GM12878 (cell line): ENCODE data around the gene ITGA11. TPM values are rescaled to one million over a fixed set of nuclear protein-coding genes. Genes with fewer than 3 reads are reported as not detected.

Experiments used
- ATAC-seq: fragments of 200-7000 bp; cut with Tn5 transposase; 3 replicates; pipeline ENCODE4 v1.9.1; 2020; ENCODE audit warnings: mild to moderate bottlenecking, moderate library complexity
- BruUV-seq: library from RNA; stranded (reverse); fragments of 400-500 nt; replicated peaks from 2 replicates; lab custom pipeline; 2021; lab: Mats Ljungman, UMichigan
- CTCF ChIA-PET: fragments of 300-600 bp; sonication (Branson Sonifier 250); formaldehyde crosslinking; extraction: SDS; loops from one replicate; lab custom pipeline; 2021; ENCODE audit warnings: inconsistent platforms; lab: Yijun Ruan, JAX
- POLR2A ChIA-PET: fragments of 350-600 bp; formaldehyde crosslinking; extraction: SDS; loops from one replicate; lab custom pipeline; 2021; ENCODE audit warnings: inconsistent platforms; lab: Charles Lee
- RAD21 ChIA-PET: fragments of 300-600 bp; sonication (Branson Sonifier 250); formaldehyde crosslinking; loops from one replicate; lab custom pipeline; 2023; ENCODE audit warnings: antibody characterized with exemption; ENCODE audit not compliant: unreplicated experiment; lab: Charles Lee
- SMC1A ChIA-PET: fragments of 300-600 bp; sonication (Branson Sonifier 250); formaldehyde crosslinking; loops from one replicate; lab custom pipeline; 2023; ENCODE audit not compliant: unreplicated experiment, uncharacterized antibody; lab: Charles Lee
- DNase-seq: peaks from one replicate; pipeline ENCODE4 v3.0.0-alpha.2; 2011; ENCODE audit warnings: low read depth, low spot score
- FAIRE-seq: peaks from 3 replicates; lab custom pipeline; 2011; peaks lifted over from hg19 to GRCh38; lab: Jason Lieb, UNC
- H2AFZ ChIP-seq: 2 replicates; pipeline ENCODE4 v1.6.0; 2011; ENCODE audit warnings: low read depth, low read length, control low read depth; ENCODE audit not compliant: control insufficient read depth
- H3K27ac ChIP-seq: 2 replicates; pipeline ENCODE4 v1.5.1; 2011; ENCODE audit warnings: control low read depth; ENCODE audit not compliant: control insufficient read depth, insufficient read depth
- H3K27me3 ChIP-seq, 2 experiments: replicated peaks in 1 of 2; 2 replicates each; pipeline versions ENCODE4 v1.6.0 to v1.6.1; 2011; ENCODE audit warnings: low read length in 1 of 2; ENCODE audit not compliant: control insufficient read depth in 2 of 2, insufficient read depth in 2 of 2
- H3K36me3 ChIP-seq, 2 experiments: 2 replicates each; pipeline ENCODE4 v1.5.1; 2011; ENCODE audit warnings: low read length in 1 of 2; ENCODE audit not compliant: control insufficient read depth in 2 of 2, insufficient read depth in 2 of 2
- H3K4me1 ChIP-seq: 2 replicates; pipeline ENCODE4 v1.6.1; 2011; ENCODE audit warnings: mild to moderate bottlenecking, low read length, moderate library complexity, mixed read lengths; ENCODE audit not compliant: control insufficient read depth, insufficient read depth
- H3K4me2 ChIP-seq: 2 replicates; pipeline ENCODE4 v1.6.0; 2011; ENCODE audit warnings: control low read depth; ENCODE audit not compliant: control insufficient read depth, insufficient read depth
- H3K4me3 ChIP-seq: fragments of 200-600 bp; sonication (generic); 2 replicates; pipeline ENCODE4 v1.5.1; 2016
- H3K79me2 ChIP-seq: 2 replicates; pipeline ENCODE4 v1.6.0; 2011; ENCODE audit warnings: low read length; ENCODE audit not compliant: control insufficient read depth, insufficient read depth
- H3K9ac ChIP-seq: 2 replicates; pipeline ENCODE4 v1.8.0; 2011; ENCODE audit warnings: low read length, control low read depth, mixed read lengths; ENCODE audit not compliant: control insufficient read depth, insufficient read depth
- H3K9me3 ChIP-seq: replicated peaks from 3 replicates; pipeline ENCODE4 v1.5.1; 2011; ENCODE audit warnings: mild to moderate bottlenecking, low read length; ENCODE audit not compliant: control insufficient read depth, insufficient read depth
- H4K20me1 ChIP-seq: 2 replicates; pipeline ENCODE4 v1.6.0; 2011; ENCODE audit not compliant: control insufficient read depth, insufficient read depth
- ATF3 ChIP-seq: IDR thresholded peaks from 2 replicates; pipeline ENCODE4 v1.6.1; 2011; ENCODE audit warnings: low read depth, mild to moderate bottlenecking, low read length, moderate library complexity, borderline replicate concordance; ENCODE audit errors: extremely low read depth
- BCL3 ChIP-seq: IDR thresholded peaks from 2 replicates; pipeline ENCODE4 v1.6.1; 2011; ENCODE audit warnings: borderline replicate concordance, low read depth, mild to moderate bottlenecking, moderate library complexity, low read length; ENCODE audit not compliant: insufficient read depth, poor library complexity, severe bottlenecking
- EGR1 ChIP-seq, 2 experiments: IDR thresholded peaks; 1 replicate in 1 of 2; 2 replicates in 1 of 2; pipeline ENCODE4 v1.6.1; 2011 to 2012; ENCODE audit warnings: low read depth in 2 of 2, low read length in 2 of 2, borderline replicate concordance in 1 of 2, mild to moderate bottlenecking in 1 of 2, moderate library complexity in 1 of 2
- EZH2 ChIP-seq: IDR thresholded peaks from 2 replicates; pipeline ENCODE4 v1.6.1; 2012; ENCODE audit warnings: low read depth, mild to moderate bottlenecking, control low read depth, inconsistent platforms, low read length, borderline replicate concordance; ENCODE audit not compliant: control insufficient read depth
- KAT2A ChIP-seq: conservative IDR thresholded peaks from 2 replicates; pipeline ENCODE4 v1.6.1; 2011; ENCODE audit warnings: low read depth, low read length; ENCODE audit not compliant: control insufficient read depth
- KDM1A ChIP-seq: fragments of 200-600 bp; sonication (generic); IDR thresholded peaks from 2 replicates; pipeline ENCODE4 v1.6.1; 2016; ENCODE audit warnings: borderline replicate concordance
- MYB ChIP-seq: fragments of 150-350 bp; IDR thresholded peaks from 2 replicates; pipeline ENCODE4 v1.6.1; 2014; ENCODE audit warnings: mild to moderate bottlenecking, low read depth, low read length, borderline replicate concordance
- NR2C1 ChIP-seq: fragments of 450-650 bp; IDR thresholded peaks from 2 replicates; pipeline ENCODE4 v1.6.1; 2017; ENCODE audit warnings: antibody characterized with exemption, mild to moderate bottlenecking, moderate library complexity
- PKNOX1 ChIP-seq: fragments of 450-650 bp; IDR thresholded peaks from 2 replicates; pipeline ENCODE4 v1.6.1; 2016; ENCODE audit warnings: mild to moderate bottlenecking
- POLR2AphosphoS2 ChIP-seq: IDR thresholded peaks from 2 replicates; pipeline ENCODE4 v1.6.1; 2011; ENCODE audit warnings: low read depth, mild to moderate bottlenecking, low read length, improper control_type of control experiment, moderate library complexity
- POU2F2 ChIP-seq: IDR thresholded peaks from 3 replicates; pipeline ENCODE4 v1.6.1; 2011; ENCODE audit warnings: low read depth, mild to moderate bottlenecking, low read length, borderline replicate concordance
- RFX5 ChIP-seq: IDR thresholded peaks from 2 replicates; pipeline ENCODE4 v1.6.1; 2011; ENCODE audit warnings: low read depth, low read length, improper control_type of control experiment
- RUNX3 ChIP-seq: IDR thresholded peaks from 2 replicates; pipeline ENCODE4 v1.6.1; 2012; ENCODE audit warnings: low read length, inconsistent platforms
- SUPT20H ChIP-seq: IDR thresholded peaks from 2 replicates; pipeline ENCODE4 v1.6.1; 2011; ENCODE audit warnings: low read depth, mild to moderate bottlenecking, low read length, moderate library complexity, borderline replicate concordance; ENCODE audit not compliant: control insufficient read depth
- TCF7 ChIP-seq: IDR thresholded peaks from 2 replicates; pipeline ENCODE4 v1.6.1; 2014; ENCODE audit warnings: antibody characterized with exemption, borderline replicate concordance
- YY1 ChIP-seq: IDR thresholded peaks from 2 replicates; pipeline ENCODE4 v1.6.1; 2011; ENCODE audit warnings: low read depth, mild to moderate bottlenecking, low read length
- ZBTB4 ChIP-seq: fragments of 450-650 bp; formaldehyde crosslinking; IDR thresholded peaks from 2 replicates; pipeline ENCODE4 v1.4.0; 2022; ENCODE audit warnings: mild to moderate bottlenecking, moderate library complexity
- WGBS: methylation state at CpG from one replicate; pipeline ENCODE4 v1.1.6; 2016; ENCODE audit warnings: low lambda C conversion rate; ENCODE audit not compliant: insufficient replicate concordance, insufficient coverage; ENCODE audit errors: missing lambda C conversion rate; 5-methylcytosine and 5-hydroxymethylcytosine counted together
- in situ Hi-C: fragments of 300-500 bp; cut with MboI; formaldehyde crosslinking; loops from 9 replicates; pipeline ENCODE4 v1.14.3; 2018; ENCODE audit warnings: mixed read lengths
- intact Hi-C: fragments of 100-400 bp; cut with micrococcal nuclease; formaldehyde crosslinking; loops from one replicate; pipeline ENCODE4 v1.14.2; 2022; ENCODE audit not compliant: unreplicated experiment
- polyA plus RNA-seq, 11 experiments: library from polyadenylated mRNA; depleted of rRNA in 4 of 11; unstranded in 6 of 11; stranded (reverse) in 5 of 11; fragments of >200 nt; fragmentation: Nextera tagmentation in 4 of 11; fragmentation: Illumina TruSeq in 1 of 11; extraction: Ambion mirVana in 4 of 11; extraction: Trizol in 1 of 11; gene quantifications; 1 replicate in 1 of 11; 2 replicates in 10 of 11; pipeline versions ENCODE4 v1.2.1 to v1.2.3, GENCODE V29; 2011 to 2016; ENCODE audit warnings: inconsistent platforms in 2 of 11, missing spikeins in 2 of 11, low read depth in 1 of 11
- total RNA-seq, 4 experiments: library from RNA; depleted of rRNA in 3 of 4; stranded (reverse); fragments of >200 nt in 3 of 4; fragmentation: Illumina TruSeq in 1 of 4; extraction: Trizol in 1 of 4; gene quantifications; 2 replicates each; pipeline versions ENCODE4 v1.2.1 to v1.2.3, GENCODE V29; 2013 to 2021

The ITGA11 gene
- total and polyA plus RNA-seq, 10 of the 15 experiments (the other 5 are each of a cell fraction or from before 2014, with no cell fraction given), result under 0.01 to 0.36 (median 0.13) TPM; not detected in 1

- TF ChIP-seq SUPT20H (no peak), ATF3 (no peak)
Measured at GRCh38 chr15:68346979-68347378, 85.0 kb downstream of the ITGA11 start (continued).

- no peaks in the 10 kb centered on the region for H3K9me3 ChIP-seq
- H3K79me2 ChIP-seq, result no peaks in the 10 kb centered on the region
- no peak overlapping the region for H3K27ac ChIP-seq
- ATAC-seq (no peak), DNase-seq (no peak), FAIRE-seq (no peak)
- no peaks in the 10 kb centered on the region; a peak in 2 of 4 replicates for H3K27me3 ChIP-seq
- CTCF ChIA-PET, result no interaction called here
- H3K36me3 ChIP-seq, result no peaks in the 10 kb centered on the region
- BruUV-seq, result no TSS peak
- H3K4me3 ChIP-seq, result no peak overlapping the region
- no peak overlapping the region for H3K4me2 ChIP-seq
- in situ Hi-C loops (no loop called here), intact Hi-C loops (no loop called here)
- H3K9ac ChIP-seq, result no peak overlapping the region
- RAD21 ChIA-PET, result no interaction called here
- SMC1A ChIA-PET, result interaction anchor here (1.1 kb wide), 1 partner anchor 8 kb away, joined by 3 read pairs; no protein-coding TSS in a partner anchor
- H4K20me1 ChIP-seq, result no peaks in the 10 kb centered on the region; the same call in 1 of the 2 replicates
- H2AFZ ChIP-seq, result no peak overlapping the region
- WGBS, result 32% methylated on average over 5 of the region's 5 CpGs
- no peaks in the 10 kb centered on the region for H3K4me1 ChIP-seq
- POLR2A ChIA-PET, result no interaction called here
- no peak for TF ChIP-seq YY1
- no peak for TF ChIP-seq EGR1 (IDR thresholded peaks at IDR 0.05; ENCODE audit: borderline replicate concordance in 1 of 2, low read depth in 2 of 2, low read length in 2 of 2)
- no peak for TF ChIP-seq NR2C1
- no peak for TF ChIP-seq POLR2AphosphoS2
- no peak for TF ChIP-seq RUNX3
- TF ChIP-seq ZBTB4 (CRISPR knock-in tag), result no peak
- no peak for TF ChIP-seq RFX5
- no peak for TF ChIP-seq BCL3
- TF ChIP-seq KAT2A, result no peak
- no peak for TF ChIP-seq MYB
- no peak for TF ChIP-seq KDM1A
- no peak for TF ChIP-seq EZH2
- TF ChIP-seq POU2F2, result no peak
- TF ChIP-seq PKNOX1, result no peak
- TF ChIP-seq TCF7, result no peak
Measured at GRCh38 chr15:68345481-68345880, 86.5 kb downstream of the ITGA11 start.
